Immature natural killer cell (primary cell): ENCODE data around the gene TRIM2. TPM values are rescaled to one million over a fixed set of nuclear protein-coding genes. Genes with fewer than 3 reads are reported as not detected.

Experiments used
- polyA plus RNA-seq, 3 donors: library from polyadenylated mRNA; unstranded; fragments of 300-500 nt; fragmentation: Illumina TruSeq; gene quantifications; one replicate each; pipeline ENCODE4 v1.2.3, GENCODE V29; 2021

The TRIM2 gene
- polyA plus RNA-seq, 3 donors from 2014 or later, result 0.51 TPM; not detected in 2

Other genes with a start within 250 kb of the TRIM2 start
- under 1 TPM in 2 of 3 donors, not detected in 1; 0.67 to 0.82 TPM for gene MND1, start 140.2 kb downstream of the TRIM2 start, polyA plus RNA-seq